ENCODE measurements around the gene C2orf72. TPM values are rescaled to one million over a fixed set of nuclear protein-coding genes. Genes with fewer than 3 reads are reported as not detected.
"Not testable (repeated sequence)": the region's sequence is repeated elsewhere in the genome, so short reads cannot be mapped to it uniquely, and the experiment has no call there.

C2orf72 gene
- total RNA-seq, 1 donor from 2014 or later, result 20.5 TPM

DNA sequence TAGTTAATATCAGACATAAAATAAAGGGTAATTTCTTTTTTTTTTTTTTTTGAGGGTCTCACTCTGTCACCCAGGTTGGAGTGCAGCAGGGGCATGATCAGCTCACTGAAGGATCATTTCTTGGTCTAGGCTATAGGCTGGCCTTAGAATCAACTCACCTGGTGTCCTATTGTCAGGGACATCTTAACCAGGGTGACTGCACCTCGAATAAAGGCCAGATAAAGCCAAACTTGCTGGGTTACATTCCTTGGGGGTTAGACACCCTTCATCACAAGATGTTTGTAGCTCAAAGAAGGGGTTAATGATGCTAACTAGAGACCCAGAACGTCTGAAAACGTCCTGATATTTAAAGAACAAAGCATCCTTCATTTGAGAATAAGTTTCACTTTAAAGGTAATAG, 23.5 kb upstream of the C2orf72 start:
- no peak overlapping the region for H3K4me3 ChIP-seq
- H3K9me3 ChIP-seq, result no peaks in the 10 kb centered on the region
- H3K27me3 ChIP-seq, result no peaks in the 10 kb centered on the region
- no peak for DNase-seq (ENCODE audit: low spot score in 2 of 2)
- H3K27ac ChIP-seq, result no peak overlapping the region
- intact Hi-C loops (cut with DNase I), result no loop called here
- no peaks in the 10 kb centered on the region for H3K4me1 ChIP-seq
- TF ChIP-seq, protein P1, sequence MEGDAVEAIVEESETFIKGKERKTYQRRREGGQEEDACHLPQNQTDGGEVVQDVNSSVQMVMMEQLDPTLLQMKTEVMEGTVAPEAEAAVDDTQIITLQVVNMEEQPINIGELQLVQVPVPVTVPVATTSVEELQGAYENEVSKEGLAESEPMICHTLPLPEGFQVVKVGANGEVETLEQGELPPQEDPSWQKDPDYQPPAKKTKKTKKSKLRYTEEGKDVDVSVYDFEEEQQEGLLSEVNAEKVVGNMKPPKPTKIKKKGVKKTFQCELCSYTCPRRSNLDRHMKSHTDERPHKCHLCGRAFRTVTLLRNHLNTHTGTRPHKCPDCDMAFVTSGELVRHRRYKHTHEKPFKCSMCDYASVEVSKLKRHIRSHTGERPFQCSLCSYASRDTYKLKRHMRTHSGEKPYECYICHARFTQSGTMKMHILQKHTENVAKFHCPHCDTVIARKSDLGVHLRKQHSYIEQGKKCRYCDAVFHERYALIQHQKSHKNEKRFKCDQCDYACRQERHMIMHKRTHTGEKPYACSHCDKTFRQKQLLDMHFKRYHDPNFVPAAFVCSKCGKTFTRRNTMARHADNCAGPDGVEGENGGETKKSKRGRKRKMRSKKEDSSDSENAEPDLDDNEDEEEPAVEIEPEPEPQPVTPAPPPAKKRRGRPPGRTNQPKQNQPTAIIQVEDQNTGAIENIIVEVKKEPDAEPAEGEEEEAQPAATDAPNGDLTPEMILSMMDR (IDR thresholded peaks at IDR 0.05), result no peak
- H3K36me3 ChIP-seq, result no peaks in the 10 kb centered on the region

DNA sequence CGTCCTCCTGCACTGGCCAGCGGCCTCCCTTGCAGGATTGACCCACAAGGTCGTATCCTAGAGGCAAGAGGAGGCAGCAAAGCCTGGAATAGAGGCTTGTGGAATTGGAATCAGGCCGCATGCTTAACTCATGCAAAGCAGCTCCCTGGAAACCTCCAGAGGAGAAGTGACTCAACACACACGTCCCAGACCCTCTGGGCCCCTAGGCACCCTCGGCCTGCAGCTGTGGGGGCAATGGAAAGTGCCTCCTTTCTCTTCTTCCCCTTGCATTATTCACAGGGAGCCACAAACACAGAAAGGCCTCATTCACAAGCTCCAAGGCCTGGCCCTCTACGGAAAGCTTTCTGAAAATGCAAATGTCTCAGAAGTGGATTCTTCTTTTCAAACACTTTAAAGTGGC, 21.8 kb upstream of the C2orf72 start:
- no peak for DNase-seq (ENCODE audit: low spot score in 2 of 2)
- TF ChIP-seq, protein P1 (IDR thresholded peaks at IDR 0.05), result no peak
- H3K4me1 ChIP-seq, result no peaks in the 10 kb centered on the region
- H3K27me3 ChIP-seq, result no peaks in the 10 kb centered on the region
- H3K4me3 ChIP-seq, result no peak overlapping the region
- H3K9me3 ChIP-seq, result no peaks in the 10 kb centered on the region
- H3K36me3 ChIP-seq, result no peaks in the 10 kb centered on the region
- intact Hi-C loops (cut with DNase I), result no loop called here
- H3K27ac ChIP-seq, result no peak overlapping the region

- Histone ChIP-seq H3K4me3 (no peak overlapping the region), H3K27me3 (no peaks in the 10 kb centered on the region), H3K9me3 (no peaks in the 10 kb centered on the region), H3K36me3 (no peaks in the 10 kb centered on the region), H3K27ac (no peak overlapping the region), H3K4me1 (no peaks in the 10 kb centered on the region)
- intact Hi-C loops (cut with DNase I), result no loop called here
- TF ChIP-seq, protein P1 (IDR thresholded peaks at IDR 0.05), result no peak
- no peak for DNase-seq (ENCODE audit: low spot score in 2 of 2)
Observed at GRCh38 chr2:231015926-231016325, 21.4 kb upstream of the C2orf72 start.

GRCh38 chr2:231016566-231017230, 20.6 kb upstream of the C2orf72 start:
- H3K4me1 ChIP-seq, result no peaks in the 10 kb centered on the region
- H3K9me3 ChIP-seq, result no peaks in the 10 kb centered on the region
- no peaks in the 10 kb centered on the region for H3K27me3 ChIP-seq
- intact Hi-C loops (cut with DNase I), result no loop called here
- H3K36me3 ChIP-seq, result no peaks in the 10 kb centered on the region
- no peak for DNase-seq (ENCODE audit: low spot score in 2 of 2)
- TF ChIP-seq, protein P1 (IDR thresholded peaks at IDR 0.05), result no peak
- no peak overlapping the region for H3K4me3 ChIP-seq
- no peak overlapping the region for H3K27ac ChIP-seq

DNA sequence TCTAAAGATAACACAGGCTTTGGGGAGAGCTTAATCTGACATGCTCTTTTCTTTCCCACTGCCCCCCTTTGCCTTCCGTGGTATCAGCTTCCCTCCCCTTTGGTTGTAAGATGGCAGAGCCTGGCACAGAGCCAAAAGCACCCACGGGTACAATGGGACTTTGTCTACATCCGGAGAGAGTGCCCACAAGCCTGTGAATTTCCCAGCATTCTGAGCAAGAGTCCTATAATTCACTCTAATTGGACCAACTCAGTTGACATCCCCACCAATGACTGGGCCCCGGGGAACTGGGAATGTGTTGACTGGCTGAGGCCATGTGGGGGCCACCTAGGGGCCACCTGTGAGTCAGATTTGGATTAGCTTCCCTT, 20.1 kb upstream of the C2orf72 start:
- intact Hi-C loops (cut with DNase I), result no loop called here
- DNase-seq (ENCODE audit: low spot score in 2 of 2), result no peak
- H3K9me3 ChIP-seq, result no peaks in the 10 kb centered on the region
- no peaks in the 10 kb centered on the region for H3K27me3 ChIP-seq
- H3K4me1 ChIP-seq, result no peaks in the 10 kb centered on the region
- no peak overlapping the region for H3K4me3 ChIP-seq
- H3K36me3 ChIP-seq, result no peaks in the 10 kb centered on the region
- no peak overlapping the region for H3K27ac ChIP-seq
- TF ChIP-seq, protein P1 (IDR thresholded peaks at IDR 0.05), result no peak

DNA sequence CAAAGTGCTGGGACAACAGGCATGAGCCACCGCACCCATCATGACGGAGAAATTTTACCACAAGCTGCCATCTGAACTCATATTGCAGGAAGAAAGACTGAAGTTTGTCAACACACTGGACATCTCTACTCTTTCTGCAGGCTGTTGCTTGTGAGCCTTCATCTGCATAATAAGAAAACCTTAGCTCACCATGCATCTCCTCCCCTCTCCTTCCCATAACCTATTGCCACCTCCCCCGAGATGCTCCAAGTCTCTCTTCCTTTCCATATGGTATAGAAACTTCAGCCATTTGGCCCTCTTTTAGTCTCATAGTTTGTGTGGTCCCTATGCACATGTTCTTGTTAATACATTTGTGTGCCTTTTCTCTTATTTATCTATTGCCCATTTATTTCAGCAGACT, 19.1 kb upstream of the C2orf72 start:
- no peaks in the 10 kb centered on the region for H3K36me3 ChIP-seq
- H3K4me3 ChIP-seq, result no peak overlapping the region
- no peak overlapping the region for H3K27ac ChIP-seq
- no peak for DNase-seq (ENCODE audit: low spot score in 2 of 2)
- no peaks in the 10 kb centered on the region for H3K27me3 ChIP-seq
- TF ChIP-seq, protein P1 (IDR thresholded peaks at IDR 0.05), result no peak
- H3K9me3 ChIP-seq, result no peaks in the 10 kb centered on the region
- intact Hi-C loops (cut with DNase I), result no loop called here
- no peaks in the 10 kb centered on the region for H3K4me1 ChIP-seq

DNA sequence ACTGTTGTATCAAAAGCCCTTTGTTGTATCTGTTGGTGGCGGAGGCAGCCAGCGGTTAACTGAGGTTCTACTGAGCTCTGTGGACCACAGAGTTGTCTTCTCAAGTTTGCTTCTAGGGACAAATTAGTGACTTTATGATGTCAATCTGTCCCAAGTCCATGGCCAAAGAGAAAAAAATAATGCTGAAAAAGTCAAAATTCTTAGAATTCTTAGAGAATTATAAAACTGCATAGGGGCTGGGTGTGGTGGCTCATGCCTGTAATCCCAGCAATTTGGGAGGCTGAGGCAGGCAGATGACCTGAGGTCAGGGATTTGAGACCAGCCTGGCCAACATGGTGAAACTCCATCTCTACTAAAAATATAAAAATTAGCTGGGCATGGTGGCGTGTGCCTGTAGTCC, 12.3 kb upstream of the C2orf72 start:
- H3K27ac ChIP-seq; H3K9me3 ChIP-seq; H3K4me3 ChIP-seq; H3K27me3 ChIP-seq; intact Hi-C loops (cut with DNase I); DNase-seq (ENCODE audit: low spot score in 2 of 2); H3K36me3 ChIP-seq; H3K4me1 ChIP-seq: not testable (repeated sequence)
